Spleen (tissue), 11 donors: Measurements from ENCODE around the gene TADA2A. TPM values are rescaled to one million over a fixed set of nuclear protein-coding genes. Genes with fewer than 3 reads are reported as not detected.

Source experiments
- DNase-seq: peaks from one replicate; pipeline ENCODE4 v3.0.0-alpha.2; 2020
- H3K27ac ChIP-seq, 8 donors: fragments of 200-600 bp; sonication (generic) in 7 of 8; 1 replicate in 4 of 8; 2 replicates in 4 of 8; pipeline versions ENCODE4 v1.5.0 to v1.8.0; 2016 to 2021; ENCODE audit warnings: inconsistent platforms in 4 of 8, mild to moderate bottlenecking in 4 of 8, moderate library complexity in 1 of 8
- H3K27me3 ChIP-seq, 7 donors: fragments of 200-600 bp; sonication (generic) in 6 of 7; replicated peaks in 1 of 7; 1 replicate in 4 of 7; 2 replicates in 3 of 7; pipeline versions ENCODE4 v1.5.0 to v1.8.0; 2016 to 2021; ENCODE audit warnings: inconsistent platforms in 3 of 7, mild to moderate bottlenecking in 1 of 7
- H3K36me3 ChIP-seq, 6 donors: fragments of 200-600 bp; sonication (generic) in 5 of 6; 1 replicate in 4 of 6; 2 replicates in 2 of 6; pipeline versions ENCODE4 v1.5.0 to v1.8.0; 2016 to 2021; ENCODE audit warnings: inconsistent platforms in 2 of 6
- H3K4me1 ChIP-seq, 6 donors: fragments of 200-600 bp; sonication (generic) in 5 of 6; 1 replicate in 3 of 6; 2 replicates in 3 of 6; pipeline versions ENCODE4 v1.5.0 to v1.8.0; 2016 to 2021; ENCODE audit warnings: inconsistent platforms in 3 of 6
- H3K4me3 ChIP-seq, 8 donors: fragments of 200-600 bp; sonication (generic) in 7 of 8; 1 replicate in 4 of 8; 2 replicates in 4 of 8; pipeline versions ENCODE4 v1.5.0 to v1.8.0; 2016 to 2021; ENCODE audit warnings: inconsistent platforms in 4 of 8, mild to moderate bottlenecking in 4 of 8, moderate library complexity in 2 of 8
- H3K9me3 ChIP-seq, 8 donors: fragments of 200-600 bp; sonication (generic) in 7 of 8; 1 replicate in 4 of 8; 2 replicates in 4 of 8; pipeline versions ENCODE4 v1.5.0 to v1.8.0; 2016 to 2021; ENCODE audit warnings: inconsistent platforms in 4 of 8
- POLR2A ChIP-seq, 3 donors: fragments of 450-650 bp; IDR thresholded peaks; one replicate each; pipeline ENCODE4 v1.5.1; 2017; ENCODE audit warnings: antibody characterized with exemption in 3 of 3, mild to moderate bottlenecking in 1 of 3
- POLR2AphosphoS5 ChIP-seq, 3 donors: sonication (generic); formaldehyde crosslinking; IDR thresholded peaks; one replicate each; pipeline ENCODE4 v1.5.1; 2017; ENCODE audit warnings: antibody characterized with exemption in 3 of 3
- WGBS, 5 donors: extraction: QIAGEN DNeasy Blood & Tissue Kit in 3 of 5; methylation state at CpG; one replicate each; pipeline versions ENCODE4 v1.1.5 to v1.1.7; 2013 to 2018; 5-methylcytosine and 5-hydroxymethylcytosine counted together
- intact Hi-C: fragments of 100-400 bp; cut with DNase I; formaldehyde crosslinking; loops from one replicate; pipeline ENCODE4 v1.15.0; 2023; ENCODE audit warnings: low total_unique reads
- polyA plus RNA-seq, 3 donors: library from polyadenylated mRNA; stranded (reverse); fragments of 200-250 nt; gene quantifications; one replicate each; pipeline ENCODE4 v1.2.1, GENCODE V29; 2013
- total RNA-seq, 7 donors: library from RNA; depleted of rRNA in 3 of 7; stranded (reverse); fragments of >200 nt in 3 of 7; fragmentation: NEBNext Ultra II Directional in 4 of 7; extraction: Animal tissue kit (Norgen Biotek cat#: 25700) in 4 of 7; gene quantifications; one replicate each; pipeline versions ENCODE4 v1.1.0 to v1.2.1, GENCODE V29; 2016 to 2021
- TF ChIP-seq, protein P1 (sequence below), 11 experiments: fragments of 200-600 bp in 7 of 11; fragments of 450-650 bp in 4 of 11; sonication (generic) in 4 of 11; IDR thresholded peaks in 8 of 11; conservative IDR thresholded peaks in 3 of 11; 1 replicate in 7 of 11; 2 replicates in 4 of 11; pipeline versions ENCODE4 v1.4.0 to v1.8.0; 2016 to 2021; ENCODE audit warnings: antibody characterized with exemption in 11 of 11, inconsistent platforms in 4 of 11, mild to moderate bottlenecking in 1 of 11
- donor health status: healthy with polysubstance abuse.
- donor health status: DM: no; HTN: no; CAD: no; lungs with moderate emphysema.
- donor health status: DM: no; HTN: no; CAD: no.
- donor health status: Bipolar disorder and iron deficiency.
- donor health status: healthy.
- donor health status: DM: no; HTN: no; CAD: no.
- donor health status: DM: yes; HTN: yes; CAD: no.

TADA2A gene
- total and polyA plus RNA-seq, 10 donors = 7.8 to 31.8 (median 20.6) TPM

DNA sequence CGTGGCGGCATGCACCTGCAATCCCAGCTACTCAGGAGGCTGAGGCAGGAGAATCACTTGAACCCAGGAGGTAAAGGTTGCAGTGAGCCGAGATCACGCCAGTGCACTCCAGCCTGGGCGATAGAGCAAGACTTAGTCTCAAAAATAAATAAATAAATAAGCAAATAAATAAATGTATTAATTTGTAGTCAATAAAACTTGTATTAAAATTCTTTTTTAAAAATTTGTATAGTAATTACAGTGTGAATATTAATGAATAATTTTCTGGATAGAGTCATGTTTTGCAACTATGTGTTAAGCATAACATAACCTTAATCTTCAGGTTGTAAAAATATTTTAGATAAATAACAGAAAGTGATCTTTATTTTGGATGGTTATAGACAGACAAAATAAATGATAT, 55.8 kb downstream of the TADA2A start:
- intact Hi-C loops = no loop called here
- WGBS, 5 donors = 95 to 99% (median 96%) methylated on average over 5 of the region's 5 CpGs
- H3K4me3 ChIP-seq = no peak overlapping the region
- no peaks in the 10 kb centered on the region for H3K27me3 ChIP-seq
- H3K4me1 ChIP-seq = no peaks in the 10 kb centered on the region
- no peak for DNase-seq
- no peaks in the 10 kb centered on the region for H3K9me3 ChIP-seq
- peaks cover 0 to 98% (median 36%) of the 10 kb centered on the region in 6 donors for H3K36me3 ChIP-seq
- TF ChIP-seq POLR2AphosphoS5 (IDR thresholded peaks at IDR 0.05) (no peak), POLR2A (IDR thresholded peaks at IDR 0.05) (no peak)
- TF ChIP-seq, protein P1, sequence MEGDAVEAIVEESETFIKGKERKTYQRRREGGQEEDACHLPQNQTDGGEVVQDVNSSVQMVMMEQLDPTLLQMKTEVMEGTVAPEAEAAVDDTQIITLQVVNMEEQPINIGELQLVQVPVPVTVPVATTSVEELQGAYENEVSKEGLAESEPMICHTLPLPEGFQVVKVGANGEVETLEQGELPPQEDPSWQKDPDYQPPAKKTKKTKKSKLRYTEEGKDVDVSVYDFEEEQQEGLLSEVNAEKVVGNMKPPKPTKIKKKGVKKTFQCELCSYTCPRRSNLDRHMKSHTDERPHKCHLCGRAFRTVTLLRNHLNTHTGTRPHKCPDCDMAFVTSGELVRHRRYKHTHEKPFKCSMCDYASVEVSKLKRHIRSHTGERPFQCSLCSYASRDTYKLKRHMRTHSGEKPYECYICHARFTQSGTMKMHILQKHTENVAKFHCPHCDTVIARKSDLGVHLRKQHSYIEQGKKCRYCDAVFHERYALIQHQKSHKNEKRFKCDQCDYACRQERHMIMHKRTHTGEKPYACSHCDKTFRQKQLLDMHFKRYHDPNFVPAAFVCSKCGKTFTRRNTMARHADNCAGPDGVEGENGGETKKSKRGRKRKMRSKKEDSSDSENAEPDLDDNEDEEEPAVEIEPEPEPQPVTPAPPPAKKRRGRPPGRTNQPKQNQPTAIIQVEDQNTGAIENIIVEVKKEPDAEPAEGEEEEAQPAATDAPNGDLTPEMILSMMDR (IDR thresholded peaks at IDR 0.05 in 8 of 11, conservative IDR thresholded peaks at IDR 0.05 in 3 of 11) = no peak
- H3K27ac ChIP-seq = no peak overlapping the region

DNA sequence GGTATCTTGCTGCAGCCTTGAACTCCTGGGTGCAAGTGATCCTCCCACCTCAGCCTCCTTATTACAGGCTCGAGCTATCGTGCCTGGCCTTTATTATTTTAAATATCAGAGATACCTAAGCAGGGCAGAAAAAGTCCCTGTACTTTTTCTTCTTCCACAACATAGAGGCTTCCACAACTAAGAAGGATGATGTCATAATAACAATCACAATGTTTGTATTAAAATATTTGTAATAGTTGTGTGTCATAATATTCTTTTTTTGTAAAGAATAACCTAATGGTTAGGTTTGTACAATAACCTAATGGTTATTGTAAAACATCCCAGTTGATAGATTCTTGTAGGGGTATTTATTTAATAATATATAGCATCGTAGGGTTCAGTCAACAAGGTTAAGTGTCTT, 56.4 kb downstream of the TADA2A start:
- no peaks in the 10 kb centered on the region for H3K4me1 ChIP-seq
- 95 to 99% (median 97%) methylated on average over 3 of the region's 3 CpGs for WGBS, 5 donors
- no peak for DNase-seq
- no peak overlapping the region for H3K4me3 ChIP-seq
- no peak overlapping the region for H3K27ac ChIP-seq
- H3K9me3 ChIP-seq = no peaks in the 10 kb centered on the region
- peaks cover 0 to 99% (median 42%) of the 10 kb centered on the region in 6 donors for H3K36me3 ChIP-seq
- intact Hi-C loops = no loop called here
- TF ChIP-seq, protein P1 (IDR thresholded peaks at IDR 0.05 in 8 of 11, conservative IDR thresholded peaks at IDR 0.05 in 3 of 11) = no peak
- no peak for TF ChIP-seq POLR2A (IDR thresholded peaks at IDR 0.05)
- TF ChIP-seq POLR2AphosphoS5 (IDR thresholded peaks at IDR 0.05) = no peak
- no peaks in the 10 kb centered on the region for H3K27me3 ChIP-seq

DNA sequence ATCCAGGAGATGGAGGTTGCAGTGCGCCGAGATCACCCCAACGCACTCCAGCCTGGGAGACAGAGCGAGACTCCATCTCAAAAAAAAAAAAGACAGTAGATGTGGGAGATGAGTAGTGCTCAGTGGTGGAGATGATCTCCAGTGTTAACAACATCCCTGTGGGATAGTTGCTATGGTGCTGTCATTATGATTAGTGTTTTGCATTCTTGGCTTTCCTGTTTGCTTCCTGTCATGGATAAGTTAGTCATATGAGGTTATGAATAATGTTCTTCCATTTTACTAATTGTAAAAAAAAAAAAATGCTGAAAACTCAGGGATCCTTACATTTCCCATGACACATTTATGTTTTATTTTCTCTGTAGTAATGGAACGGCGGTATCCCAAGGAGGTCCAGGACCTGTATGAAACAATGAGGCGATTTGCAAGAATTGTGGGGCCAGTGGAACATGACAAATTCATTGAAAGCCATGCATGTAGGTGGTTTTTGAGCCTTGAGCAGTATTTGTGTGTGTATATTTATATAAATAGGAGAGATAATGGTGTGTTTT, 58.5 kb downstream of the TADA2A start:
- Histone ChIP-seq H3K36me3 (peaks cover 0 to 99% (median 52%) of the 10 kb centered on the region in 6 donors), H3K4me3 (no peak overlapping the region), H3K4me1 (no peaks in the 10 kb centered on the region), H3K27ac (no peak overlapping the region), H3K9me3 (no peaks in the 10 kb centered on the region), H3K27me3 (no peaks in the 10 kb centered on the region)
- 93 to 100% (median 97%) methylated on average over 7 of the region's 7 CpGs for WGBS, 5 donors
- intact Hi-C loops = no loop called here
- TF ChIP-seq, protein P1 (IDR thresholded peaks at IDR 0.05 in 8 of 11, conservative IDR thresholded peaks at IDR 0.05 in 3 of 11) = no peak
- TF ChIP-seq POLR2AphosphoS5 (IDR thresholded peaks at IDR 0.05) = no peak
- TF ChIP-seq POLR2A (IDR thresholded peaks at IDR 0.05) = no peak
- DNase-seq = no peak

DNA sequence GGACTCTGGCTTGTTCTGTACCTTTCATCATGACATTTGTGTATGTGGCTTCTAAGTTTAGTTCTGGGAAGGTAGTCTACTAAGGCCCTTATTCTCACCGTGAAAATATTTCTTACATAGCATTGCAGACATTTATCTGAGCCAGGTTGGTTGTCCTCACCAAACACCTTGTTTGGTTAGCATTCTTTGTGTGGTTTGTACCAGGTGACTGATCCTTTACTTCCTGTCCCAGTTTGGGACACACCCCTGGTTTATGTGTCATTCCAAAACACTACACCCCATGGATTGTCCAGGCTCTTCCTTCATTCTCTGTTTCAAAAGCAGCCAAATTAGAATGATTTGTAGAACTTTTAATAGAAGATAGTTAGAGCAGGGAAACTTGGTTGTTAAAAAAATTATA, 59.8 kb downstream of the TADA2A start:
- DNase-seq = no peak
- H3K36me3 ChIP-seq = peaks cover 0 to 100% (median 62%) of the 10 kb centered on the region in 6 donors
- H3K4me3 ChIP-seq = no peak overlapping the region
- WGBS, 5 donors = 93 to 100% (median 97%) methylated on average over 1 of the region's 1 CpG
- intact Hi-C loops = no loop called here
- H3K27me3 ChIP-seq = no peaks in the 10 kb centered on the region
- H3K4me1 ChIP-seq = no peaks in the 10 kb centered on the region
- TF ChIP-seq POLR2AphosphoS5 (IDR thresholded peaks at IDR 0.05) (no peak), POLR2A (IDR thresholded peaks at IDR 0.05) (no peak)
- TF ChIP-seq, protein P1 (IDR thresholded peaks at IDR 0.05 in 8 of 11, conservative IDR thresholded peaks at IDR 0.05 in 3 of 11) = no peak
- H3K27ac ChIP-seq = no peak overlapping the region
- H3K9me3 ChIP-seq = no peaks in the 10 kb centered on the region
